ENCODE results near the gene OR2H1. TPM values are rescaled to one million over a fixed set of nuclear protein-coding genes. Genes with fewer than 3 reads are reported as not detected.

The OR2H1 gene
- total RNA-seq, 1 experiment from 2014 or later = not detected

DNA sequence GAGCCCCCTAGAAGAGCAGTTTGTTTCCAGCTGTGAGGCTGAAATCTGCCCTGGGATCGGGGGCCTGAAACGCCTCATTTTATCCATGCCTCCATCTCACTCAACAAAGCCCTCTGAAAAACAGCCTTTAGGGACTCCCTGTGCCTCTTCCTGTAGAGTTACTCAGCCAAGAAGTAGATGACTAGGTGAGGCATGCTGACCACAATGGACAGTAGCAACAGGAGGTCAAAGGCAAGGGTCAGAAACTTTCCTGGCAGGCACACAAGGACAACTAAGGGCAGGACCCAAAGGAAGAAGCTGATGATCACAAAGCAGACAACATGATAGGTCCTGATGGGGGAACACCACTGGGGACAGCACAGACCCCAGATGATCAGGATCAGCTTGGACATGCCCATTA, 18.0 kb downstream of the OR2H1 start:
- Histone ChIP-seq H3K36me3 (no peaks in the 10 kb centered on the region), H3K4me3 (no peak overlapping the region), H3K27me3 (no peaks in the 10 kb centered on the region), H3K9me3 (no peaks in the 10 kb centered on the region)
- DNase-seq = no peak

DNA sequence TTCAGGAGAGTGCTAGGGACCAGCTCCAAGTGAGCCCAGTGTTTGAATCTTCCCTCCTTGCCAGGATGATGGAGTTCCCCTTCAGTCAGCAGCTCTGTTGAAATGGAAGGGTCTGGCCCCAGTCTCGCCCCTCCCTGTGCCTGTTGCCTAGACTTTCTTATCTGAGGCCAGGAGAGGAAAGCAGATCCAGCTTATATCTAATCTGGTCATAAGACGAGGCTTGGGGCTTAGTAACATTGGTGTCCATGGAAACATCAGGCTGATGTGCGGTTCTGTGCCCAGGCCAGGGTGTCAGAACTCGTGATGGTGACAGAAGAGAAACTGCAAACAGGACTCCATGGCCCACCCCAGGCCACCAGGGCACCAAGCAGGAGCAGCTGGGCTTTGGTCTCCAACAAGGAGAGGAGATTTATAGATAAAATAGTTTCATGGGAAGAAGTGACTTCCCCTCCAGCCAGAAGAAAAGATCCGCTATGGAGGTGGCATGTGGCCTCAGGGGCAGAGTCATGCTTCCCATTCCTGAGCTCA, 21.0 kb downstream of the OR2H1 start:
- Histone ChIP-seq H3K27me3 (no peaks in the 10 kb centered on the region), H3K9me3 (no peaks in the 10 kb centered on the region), H3K36me3 (no peaks in the 10 kb centered on the region), H3K4me3 (no peak overlapping the region)
- DNase-seq = no peak

DNA sequence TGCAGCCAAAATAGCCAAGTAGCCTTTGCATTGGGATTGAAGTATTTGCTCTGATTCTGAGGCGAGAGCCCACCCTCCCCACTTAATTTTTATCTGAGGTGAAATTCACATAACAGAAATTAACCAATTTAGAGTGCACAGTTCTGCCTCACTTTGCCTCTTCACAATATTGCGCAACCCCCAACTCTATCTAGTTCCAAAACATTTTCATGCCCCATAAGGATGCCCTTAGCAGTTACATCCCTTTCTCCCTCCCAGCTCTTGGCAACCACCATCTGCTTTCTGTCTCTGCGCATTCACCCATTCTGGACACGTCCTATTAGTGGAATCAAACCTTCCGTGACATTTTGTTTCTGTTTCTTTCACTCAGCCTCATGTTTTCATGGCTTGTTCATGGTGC, 21.8 kb downstream of the OR2H1 start:
- no peak for DNase-seq
- Histone ChIP-seq H3K36me3 (no peaks in the 10 kb centered on the region), H3K27me3 (no peaks in the 10 kb centered on the region), H3K4me3 (no peak overlapping the region), H3K9me3 (no peaks in the 10 kb centered on the region)

DNA sequence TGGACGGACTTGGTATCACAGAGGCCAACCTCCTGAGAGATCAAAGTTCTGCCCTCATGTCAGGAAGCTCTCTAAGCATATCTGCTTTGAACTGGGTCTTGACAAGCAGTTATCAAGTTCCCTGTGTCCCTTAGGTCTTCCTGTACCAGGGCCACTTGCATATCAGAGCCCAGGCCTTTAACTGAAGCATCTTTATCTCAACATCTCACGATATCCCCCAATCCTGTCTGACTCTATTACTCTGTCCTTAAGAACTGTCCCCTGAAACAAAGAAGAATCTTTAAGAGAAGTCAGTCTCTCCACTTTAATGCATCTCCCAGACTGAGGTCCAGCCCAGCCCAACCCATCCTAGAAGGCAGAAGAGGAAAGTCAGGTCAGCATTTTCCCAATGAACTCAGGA, 22.6 kb downstream of the OR2H1 start:
- no peak for DNase-seq
- Histone ChIP-seq H3K27me3 (no peaks in the 10 kb centered on the region), H3K9me3 (no peaks in the 10 kb centered on the region)

DNA sequence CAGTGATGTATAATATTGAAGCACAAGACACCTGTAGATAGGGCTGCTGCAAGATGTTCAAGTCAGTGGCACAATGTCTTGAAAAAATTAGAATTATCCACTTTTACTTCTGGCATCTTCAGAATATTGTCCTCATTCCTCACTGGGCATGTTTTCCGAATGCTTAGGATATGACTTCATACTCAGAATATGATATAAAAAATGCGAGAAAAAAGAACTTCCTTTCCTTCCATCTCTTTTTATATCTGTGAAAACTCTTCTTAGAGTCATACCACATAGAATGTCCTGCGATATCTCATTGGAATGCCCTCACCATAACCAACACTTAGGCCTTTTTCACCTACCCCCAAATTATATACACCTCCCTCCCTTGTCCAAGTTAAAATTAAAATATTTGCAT, 26.2 kb downstream of the OR2H1 start:
- Histone ChIP-seq H3K27me3 (no peaks in the 10 kb centered on the region), H3K36me3 (no peaks in the 10 kb centered on the region), H3K9me3 (no peaks in the 10 kb centered on the region), H3K4me3 (no peak overlapping the region)
- DNase-seq = no peak

More for the DNA sequence above, 22.6 kb downstream of the OR2H1 start:
- no peaks in the 10 kb centered on the region for H3K36me3 ChIP-seq
- H3K4me3 ChIP-seq = no peak overlapping the region

DNA sequence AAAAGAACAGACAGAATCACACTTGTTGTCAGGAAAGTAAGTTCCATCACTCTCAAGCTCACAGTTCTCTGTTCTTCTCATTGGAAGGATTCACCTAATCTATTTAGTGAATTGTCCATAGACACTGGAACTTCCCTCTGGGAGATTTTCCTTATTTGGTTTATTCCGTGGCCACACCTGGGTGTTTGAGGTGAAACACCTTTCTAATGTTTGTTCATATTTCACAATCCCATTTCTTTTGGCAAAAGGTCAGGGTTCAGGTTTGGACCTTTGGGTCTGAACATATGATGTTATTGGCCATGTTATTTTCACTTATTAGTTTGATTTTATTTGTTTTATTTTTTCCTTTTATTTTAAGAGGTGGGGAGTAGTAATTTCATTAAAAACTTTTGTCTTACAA, 26.8 kb downstream of the OR2H1 start:
- Histone ChIP-seq H3K4me3 (no peak overlapping the region), H3K36me3 (no peaks in the 10 kb centered on the region), H3K27me3 (no peaks in the 10 kb centered on the region), H3K9me3 (no peaks in the 10 kb centered on the region)
- no peak for DNase-seq

GRCh38 chr6:29486577-29486976, 29.6 kb downstream of the OR2H1 start:
- DNase-seq = no peak
- no peak overlapping the region for H3K4me3 ChIP-seq
- no peaks in the 10 kb centered on the region for H3K27me3 ChIP-seq
- H3K36me3 ChIP-seq = no peaks in the 10 kb centered on the region
- H3K9me3 ChIP-seq = no peaks in the 10 kb centered on the region

DNA sequence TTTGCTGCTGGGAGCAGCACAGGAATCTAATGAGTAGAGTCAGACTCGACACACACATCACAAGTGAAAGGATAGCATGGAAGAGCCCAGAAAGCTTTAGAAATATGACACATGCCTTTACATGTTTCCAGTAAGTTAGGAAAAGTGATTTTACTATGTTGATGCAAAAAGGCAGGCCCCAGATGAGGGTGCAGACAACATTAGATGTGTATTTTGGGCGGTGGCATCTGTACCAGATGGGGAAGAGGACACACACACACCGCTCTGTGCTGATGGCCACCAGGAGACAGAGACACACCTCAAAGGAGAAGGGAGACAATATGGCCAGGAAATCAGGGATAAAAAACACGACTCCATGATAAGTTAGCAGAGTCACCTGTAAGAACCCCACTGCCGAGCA, 30.2 kb downstream of the OR2H1 start:
- Histone ChIP-seq H3K9me3 (no peaks in the 10 kb centered on the region), H3K36me3 (no peaks in the 10 kb centered on the region), H3K4me3 (no peak overlapping the region), H3K27me3 (no peaks in the 10 kb centered on the region)
- DNase-seq = no peak

- H3K36me3 ChIP-seq = no peaks in the 10 kb centered on the region
- no peak within 1 kb of the TSS for H3K4me3 ChIP-seq
- DNase-seq = no peak
- no peaks in the 10 kb centered on the region for H3K9me3 ChIP-seq
- no peaks in the 10 kb centered on the region for H3K27me3 ChIP-seq
Observed at GRCh38 chr6:29487660-29488059, 30.7 kb downstream of the OR2H1 start, which contains the start of gene MAS1L. Gene MAS1L (minus strand): TSS chr6:29487956. CDS start chr6:29487902, 54 bp downstream.

DNA sequence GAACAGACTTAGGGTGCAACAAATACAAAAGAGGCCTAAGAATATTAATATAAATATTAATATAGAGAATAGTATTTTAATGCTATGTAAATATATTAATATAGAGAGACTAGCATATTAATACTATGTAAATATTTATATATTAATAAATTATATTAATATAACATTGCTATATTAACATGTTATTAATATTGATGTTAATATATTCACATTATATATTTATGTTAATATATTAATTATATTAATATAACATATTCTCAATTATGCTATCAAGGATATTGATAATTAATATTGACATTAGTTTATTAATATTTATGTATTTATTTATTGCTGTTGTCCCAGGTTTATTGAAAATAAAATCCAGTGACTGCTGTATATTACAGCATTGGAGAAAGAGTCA, 31.9 kb downstream of the OR2H1 start:
- no peaks in the 10 kb centered on the region for H3K9me3 ChIP-seq
- DNase-seq = no peak
- H3K36me3 ChIP-seq = no peaks in the 10 kb centered on the region
- no peaks in the 10 kb centered on the region for H3K27me3 ChIP-seq
- H3K4me3 ChIP-seq = no peak overlapping the region

GRCh38 chr6:29489286-29489685, 32.3 kb downstream of the OR2H1 start:
- Histone ChIP-seq H3K27me3 (no peaks in the 10 kb centered on the region), H3K4me3 (no peak overlapping the region), H3K9me3 (no peaks in the 10 kb centered on the region), H3K36me3 (no peaks in the 10 kb centered on the region)
- no peak for DNase-seq

DNA sequence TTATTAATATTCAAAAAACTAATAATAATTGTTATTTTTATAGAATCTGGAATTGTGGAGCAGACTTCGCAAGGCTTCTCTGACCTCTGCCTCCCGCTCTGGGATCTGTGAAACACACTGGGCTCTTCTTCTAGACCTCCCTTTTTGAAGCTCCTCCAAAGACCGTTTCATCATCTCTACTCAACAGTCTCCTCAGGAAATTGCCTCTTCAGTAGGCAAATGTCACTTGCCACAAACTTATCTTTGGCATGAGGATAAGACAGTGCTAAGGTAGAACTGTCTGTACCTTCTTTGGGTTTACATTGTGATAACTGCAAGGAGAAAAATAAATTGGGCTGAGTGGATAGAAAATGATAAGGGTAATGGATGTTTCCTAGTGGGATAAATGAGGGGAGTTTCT, 33.1 kb downstream of the OR2H1 start:
- Histone ChIP-seq H3K9me3 (no peaks in the 10 kb centered on the region), H3K4me3 (no peak overlapping the region), H3K36me3 (no peaks in the 10 kb centered on the region), H3K27me3 (no peaks in the 10 kb centered on the region)
- DNase-seq = no peak

- no peaks in the 10 kb centered on the region for H3K27me3 ChIP-seq
- H3K36me3 ChIP-seq = no peaks in the 10 kb centered on the region
- no peaks in the 10 kb centered on the region for H3K9me3 ChIP-seq
- DNase-seq = no peak
- H3K4me3 ChIP-seq = no peak overlapping the region
Observed at GRCh38 chr6:29490552-29490951, 33.6 kb downstream of the OR2H1 start.

GRCh38 chr6:29491574-29491973, 34.6 kb downstream of the OR2H1 start:
- no peak for DNase-seq
- H3K36me3 ChIP-seq = no peaks in the 10 kb centered on the region

DNA sequence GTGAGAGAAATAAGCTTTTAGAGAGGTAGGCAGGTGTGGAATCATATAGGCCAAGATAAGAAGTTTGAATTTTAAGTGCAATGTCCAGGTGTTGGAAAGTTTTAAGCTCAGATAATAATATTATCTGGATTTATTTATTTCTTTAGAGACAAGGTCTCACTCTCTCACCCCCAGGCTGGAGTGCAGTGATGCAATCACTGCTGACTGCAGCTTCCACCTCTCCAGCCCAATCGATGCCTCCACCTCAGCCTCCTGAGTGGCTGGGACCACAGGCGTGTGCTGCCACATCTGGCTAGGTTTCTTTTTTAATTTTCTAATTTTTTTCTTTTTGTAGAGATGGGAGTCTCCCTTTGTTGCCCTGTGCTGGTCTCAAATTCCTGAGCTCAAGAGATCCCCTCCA, 36.3 kb downstream of the OR2H1 start:
- Histone ChIP-seq H3K36me3 (no peaks in the 10 kb centered on the region), H3K27me3 (no peaks in the 10 kb centered on the region), H3K9me3 (no peaks in the 10 kb centered on the region), H3K4me3 (no peak overlapping the region)
- DNase-seq = no peak

More at GRCh38 chr6:29491574-29491973, 34.6 kb downstream of the OR2H1 start:
- H3K9me3 ChIP-seq = no peaks in the 10 kb centered on the region
- H3K4me3 ChIP-seq = no peak overlapping the region
- no peaks in the 10 kb centered on the region for H3K27me3 ChIP-seq

GRCh38 chr6:29494131-29494530, 37.2 kb downstream of the OR2H1 start:
- DNase-seq = no peak
- H3K36me3 ChIP-seq = no peaks in the 10 kb centered on the region
- no peaks in the 10 kb centered on the region for H3K9me3 ChIP-seq
- no peak overlapping the region for H3K4me3 ChIP-seq
- H3K27me3 ChIP-seq = no peaks in the 10 kb centered on the region

DNA sequence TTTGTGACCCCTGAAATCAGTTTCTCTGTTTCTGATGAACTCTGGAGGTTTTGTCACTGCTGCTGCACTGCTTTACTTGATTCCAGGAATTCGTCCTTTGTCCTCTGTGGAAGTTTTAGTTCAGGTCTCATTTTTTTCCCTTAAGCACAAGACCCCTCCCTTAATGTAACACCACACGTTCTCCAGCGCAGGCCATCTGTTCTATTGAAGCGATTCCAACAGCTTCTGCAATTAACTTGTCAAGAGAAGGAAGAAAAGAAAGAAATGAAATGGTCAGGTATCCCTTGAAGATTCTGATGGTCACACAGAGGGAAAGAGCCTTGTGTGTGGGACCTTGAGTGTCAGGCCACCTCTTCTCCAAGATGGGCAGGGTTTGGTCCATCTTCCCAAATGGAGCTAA, 38.6 kb downstream of the OR2H1 start:
- H3K4me3 ChIP-seq = no peak overlapping the region
- H3K9me3 ChIP-seq = no peaks in the 10 kb centered on the region
- no peaks in the 10 kb centered on the region for H3K27me3 ChIP-seq
- H3K36me3 ChIP-seq = no peaks in the 10 kb centered on the region
- DNase-seq = no peak

DNA sequence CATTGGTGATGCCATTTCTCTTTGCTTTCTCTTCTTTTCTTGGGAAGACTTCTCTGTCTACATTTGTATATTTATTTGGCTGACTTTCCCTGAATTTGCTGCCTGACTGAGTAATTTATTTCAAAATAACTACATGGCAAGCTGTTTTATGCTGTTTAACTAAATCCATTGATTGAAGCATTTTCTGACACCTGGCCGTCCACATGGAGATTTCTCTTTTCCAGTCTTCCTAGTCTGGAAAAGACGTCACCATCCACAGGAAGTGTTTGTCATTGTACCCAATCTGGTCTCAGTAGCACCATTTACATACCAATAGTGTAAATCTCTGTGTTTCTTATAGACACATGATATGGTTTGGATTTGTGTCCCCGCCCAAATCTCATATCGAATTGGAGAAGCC, 40.0 kb downstream of the OR2H1 start:
- Histone ChIP-seq H3K27me3 (no peaks in the 10 kb centered on the region), H3K9me3 (no peaks in the 10 kb centered on the region), H3K36me3 (no peaks in the 10 kb centered on the region), H3K4me3 (no peak overlapping the region)
- DNase-seq = no peak

GRCh38 chr6:29499704-29500103, 42.7 kb downstream of the OR2H1 start:
- Histone ChIP-seq H3K9me3 (no peaks in the 10 kb centered on the region), H3K4me3 (no peak overlapping the region), H3K27me3 (no peaks in the 10 kb centered on the region), H3K36me3 (no peaks in the 10 kb centered on the region)
- no peak for DNase-seq

Data from MG63 (cell line).